ENCODE data around the gene RANBP1. TPM values are rescaled to one million over a fixed set of nuclear protein-coding genes. Genes with fewer than 3 reads are reported as not detected.

Gene RANBP1
- polyA plus RNA-seq, 1 donor (not counting 4 experiments of a cell fraction or from before 2014, with no cell fraction given), result 193 TPM

DNA sequence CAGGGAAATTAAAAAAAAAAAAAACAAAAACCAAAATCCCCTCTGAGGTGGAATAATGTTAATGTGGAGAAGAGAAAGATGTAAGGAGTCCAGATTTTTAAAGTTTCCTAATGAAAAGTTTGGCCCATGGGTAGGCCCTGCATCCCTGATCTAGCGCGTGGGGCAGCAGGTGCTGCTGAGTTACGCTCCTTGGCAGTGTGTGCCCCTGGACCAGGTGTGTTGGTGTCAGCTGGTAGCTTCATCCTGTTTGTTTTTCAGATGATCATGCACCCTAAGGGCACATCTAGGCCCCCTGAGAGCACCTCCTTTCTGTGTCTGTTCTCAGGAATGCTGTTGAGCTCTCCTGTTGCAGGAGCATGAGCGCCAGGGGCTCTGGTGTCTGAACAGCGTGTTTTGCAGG lies 29.1 kb upstream of the RANBP1 start:
- H3K79me2 ChIP-seq (ENCODE audit: control insufficient read depth, insufficient read depth, low read length), result peaks cover 55% of the 10 kb centered on the region
- H3K9ac ChIP-seq (ENCODE audit: control insufficient read depth, extremely low read depth, insufficient read depth, low read length), result no peak overlapping the region
- DNase-seq (ENCODE audit: low read depth, low spot score), result no peak
- TF ChIP-seq, protein P1, sequence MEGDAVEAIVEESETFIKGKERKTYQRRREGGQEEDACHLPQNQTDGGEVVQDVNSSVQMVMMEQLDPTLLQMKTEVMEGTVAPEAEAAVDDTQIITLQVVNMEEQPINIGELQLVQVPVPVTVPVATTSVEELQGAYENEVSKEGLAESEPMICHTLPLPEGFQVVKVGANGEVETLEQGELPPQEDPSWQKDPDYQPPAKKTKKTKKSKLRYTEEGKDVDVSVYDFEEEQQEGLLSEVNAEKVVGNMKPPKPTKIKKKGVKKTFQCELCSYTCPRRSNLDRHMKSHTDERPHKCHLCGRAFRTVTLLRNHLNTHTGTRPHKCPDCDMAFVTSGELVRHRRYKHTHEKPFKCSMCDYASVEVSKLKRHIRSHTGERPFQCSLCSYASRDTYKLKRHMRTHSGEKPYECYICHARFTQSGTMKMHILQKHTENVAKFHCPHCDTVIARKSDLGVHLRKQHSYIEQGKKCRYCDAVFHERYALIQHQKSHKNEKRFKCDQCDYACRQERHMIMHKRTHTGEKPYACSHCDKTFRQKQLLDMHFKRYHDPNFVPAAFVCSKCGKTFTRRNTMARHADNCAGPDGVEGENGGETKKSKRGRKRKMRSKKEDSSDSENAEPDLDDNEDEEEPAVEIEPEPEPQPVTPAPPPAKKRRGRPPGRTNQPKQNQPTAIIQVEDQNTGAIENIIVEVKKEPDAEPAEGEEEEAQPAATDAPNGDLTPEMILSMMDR (optimal IDR thresholded peaks at IDR 0.05 in 1 of 3, IDR thresholded peaks at IDR 0.05 in 1 of 3, conservative IDR thresholded peaks at IDR 0.05 in 1 of 3; ENCODE audit: extremely low read depth in 1 of 3, insufficient read depth in 2 of 3, low read length in 3 of 3), result no peak
- TF ChIP-seq EZH2 (IDR thresholded peaks at IDR 0.05; ENCODE audit: low read length), result no peak
- H3K9me3 ChIP-seq (ENCODE audit: control insufficient read depth, low read depth, low read length), result no peaks in the 10 kb centered on the region
- peaks cover 42 to 62% of the 10 kb centered on the region in 2 experiments for H3K36me3 ChIP-seq (ENCODE audit: control insufficient read depth in 2 of 2, extremely low read depth in 1 of 2, insufficient read depth in 2 of 2, low read length in 2 of 2)
- no peak overlapping the region for H3K4me2 ChIP-seq (ENCODE audit: control insufficient read depth, extremely low read depth, insufficient read depth, low read depth, low read length)
- peaks cover 8% of the 10 kb centered on the region for H3K4me1 ChIP-seq (ENCODE audit: control insufficient read depth, extremely low read depth, insufficient read depth, low read length)
- H3K27me3 ChIP-seq (ENCODE audit: control insufficient read depth, extremely low read depth, insufficient read depth, low read length), result no peaks in the 10 kb centered on the region
- FAIRE-seq, result no peak
- no peak overlapping the region for H3K4me3 ChIP-seq (ENCODE audit: control insufficient read depth in 2 of 3, extremely low read depth in 1 of 3, insufficient read depth in 2 of 3, low read depth in 1 of 3, low read length in 3 of 3)
- H2AFZ ChIP-seq (ENCODE audit: control insufficient read depth, low read length), result no peak overlapping the region
- dilution Hi-C loops (cut with MboI; ENCODE audit: extremely low pct_ligation_motif_present, low sequenced_read_pairs), result no loop called here
- no peak overlapping the region for H3K27ac ChIP-seq (ENCODE audit: control insufficient read depth, insufficient read depth, low read length)
- peaks cover 5% of the 10 kb centered on the region for H3K9me1 ChIP-seq (ENCODE audit: control insufficient read depth, extremely low read depth, insufficient read depth, low read length)
- H4K20me1 ChIP-seq (ENCODE audit: control insufficient read depth, extremely low read depth, insufficient read depth, low read length), result peaks cover 16% of the 10 kb centered on the region

- DNase-seq (ENCODE audit: low read depth, low spot score), result no peak
- H3K9me3 ChIP-seq (ENCODE audit: control insufficient read depth, low read depth, low read length), result no peaks in the 10 kb centered on the region
- TF ChIP-seq, protein P1 (optimal IDR thresholded peaks at IDR 0.05 in 1 of 3, IDR thresholded peaks at IDR 0.05 in 1 of 3, conservative IDR thresholded peaks at IDR 0.05 in 1 of 3; ENCODE audit: extremely low read depth in 1 of 3, insufficient read depth in 2 of 3, low read length in 3 of 3), result no peak
- no peak for TF ChIP-seq EZH2 (IDR thresholded peaks at IDR 0.05; ENCODE audit: low read length)
- peaks cover 48 to 69% of the 10 kb centered on the region in 2 experiments for H3K36me3 ChIP-seq (ENCODE audit: control insufficient read depth in 2 of 2, extremely low read depth in 1 of 2, insufficient read depth in 2 of 2, low read length in 2 of 2)
- H3K4me3 ChIP-seq (ENCODE audit: control insufficient read depth in 2 of 3, extremely low read depth in 1 of 3, insufficient read depth in 2 of 3, low read depth in 1 of 3, low read length in 3 of 3), result no peak overlapping the region
- no peak overlapping the region for H2AFZ ChIP-seq (ENCODE audit: control insufficient read depth, low read length)
- H3K4me2 ChIP-seq (ENCODE audit: control insufficient read depth, extremely low read depth, insufficient read depth, low read depth, low read length), result no peak overlapping the region
- H3K27ac ChIP-seq (ENCODE audit: control insufficient read depth, insufficient read depth, low read length), result no peak overlapping the region
- no peak for FAIRE-seq
- H3K9ac ChIP-seq (ENCODE audit: control insufficient read depth, extremely low read depth, insufficient read depth, low read length), result no peak overlapping the region
- peaks cover 5% of the 10 kb centered on the region for H3K9me1 ChIP-seq (ENCODE audit: control insufficient read depth, extremely low read depth, insufficient read depth, low read length)
- no peaks in the 10 kb centered on the region for H3K27me3 ChIP-seq (ENCODE audit: control insufficient read depth, extremely low read depth, insufficient read depth, low read length)
- peaks cover 16% of the 10 kb centered on the region for H4K20me1 ChIP-seq (ENCODE audit: control insufficient read depth, extremely low read depth, insufficient read depth, low read length)
- dilution Hi-C loops (cut with MboI; ENCODE audit: extremely low pct_ligation_motif_present, low sequenced_read_pairs), result no loop called here
- peaks cover 8% of the 10 kb centered on the region for H3K4me1 ChIP-seq (ENCODE audit: control insufficient read depth, extremely low read depth, insufficient read depth, low read length)
- peaks cover 51% of the 10 kb centered on the region for H3K79me2 ChIP-seq (ENCODE audit: control insufficient read depth, insufficient read depth, low read length)
These were observed 28.3 kb upstream of the RANBP1 start for GRCh38 chr22:20087319-20088262.

All from keratinocyte (primary cell).